SKM-1 (cell line): ENCODE measurements around the gene BPIFB1.

Experiments used
- DNase-seq: peaks from one replicate; lab custom pipeline; 2025; ENCODE audit not compliant: unreplicated experiment; lab: John Stamatoyannopoulos, UW

Gene BPIFB1

DNA sequence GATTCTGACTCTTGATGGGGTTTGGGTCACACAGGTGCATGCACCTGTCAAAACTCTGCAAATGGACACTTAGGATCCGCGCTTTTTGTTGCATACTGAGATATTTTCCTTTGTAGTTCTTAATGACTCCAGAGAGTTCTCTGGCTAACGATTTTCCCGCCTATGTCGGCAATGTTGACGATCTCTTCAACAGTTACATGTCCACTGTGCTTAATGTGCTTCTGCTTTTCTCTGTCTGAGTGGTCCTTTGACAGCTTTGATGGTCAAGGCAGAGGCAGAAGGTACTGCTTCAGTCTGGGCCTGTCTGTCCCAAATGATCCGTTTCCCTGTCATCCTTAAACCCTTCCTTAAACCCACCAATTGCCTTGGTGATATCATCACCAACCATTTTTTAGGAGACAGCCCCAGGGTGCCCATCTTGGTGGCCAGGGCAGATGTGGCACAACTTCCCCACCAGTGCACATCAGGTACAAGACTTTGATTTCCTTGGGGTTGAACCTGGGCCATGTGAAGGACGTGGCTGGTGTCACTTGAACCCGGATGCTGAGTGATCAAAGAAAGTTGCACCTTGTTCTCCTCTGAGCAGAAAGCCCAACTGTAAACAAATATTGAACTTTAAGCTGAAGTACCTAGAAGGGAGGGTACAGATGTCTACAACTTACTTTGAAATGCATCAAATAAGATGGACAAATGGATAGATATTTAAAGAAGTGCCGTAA is 10.7 kb upstream of the BPIFB1 start:
- DNase-seq = no peak

DNA sequence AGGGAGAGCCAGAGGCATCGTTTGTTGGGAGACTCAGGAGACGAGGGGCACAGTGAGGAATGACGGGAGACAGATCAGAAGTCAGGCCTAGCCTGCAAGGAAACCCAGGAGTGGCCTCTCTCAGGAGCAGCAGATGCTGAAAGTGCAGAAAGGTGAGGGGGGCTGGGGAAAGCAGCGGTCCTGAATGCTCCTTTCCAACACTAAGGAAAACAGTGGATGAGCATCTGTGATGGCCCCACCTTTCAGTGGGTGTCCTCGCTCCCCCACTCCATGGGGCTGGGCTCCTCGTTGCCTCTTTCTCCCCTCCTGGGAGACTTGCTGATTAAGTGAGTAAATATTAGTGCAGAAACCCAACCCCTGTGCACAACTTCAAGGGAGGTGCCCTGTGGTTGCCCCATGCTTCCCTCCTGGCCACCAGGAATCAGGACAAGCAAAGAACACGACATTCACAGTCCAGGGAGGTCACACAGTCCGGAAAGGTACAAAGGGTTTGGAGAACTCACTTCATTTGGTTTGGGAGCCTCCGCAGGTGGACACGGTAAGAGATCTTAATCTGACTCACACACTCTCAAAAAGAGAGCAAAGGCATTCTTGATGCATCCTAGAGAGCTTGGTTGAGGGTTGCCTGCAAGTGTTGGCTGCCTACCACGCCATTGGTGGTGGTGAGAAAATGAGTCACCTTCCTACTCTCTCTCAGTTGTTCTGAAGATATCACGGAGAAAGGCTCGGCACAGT is 9.7 kb upstream of the BPIFB1 start:
- no peak for DNase-seq

DNA sequence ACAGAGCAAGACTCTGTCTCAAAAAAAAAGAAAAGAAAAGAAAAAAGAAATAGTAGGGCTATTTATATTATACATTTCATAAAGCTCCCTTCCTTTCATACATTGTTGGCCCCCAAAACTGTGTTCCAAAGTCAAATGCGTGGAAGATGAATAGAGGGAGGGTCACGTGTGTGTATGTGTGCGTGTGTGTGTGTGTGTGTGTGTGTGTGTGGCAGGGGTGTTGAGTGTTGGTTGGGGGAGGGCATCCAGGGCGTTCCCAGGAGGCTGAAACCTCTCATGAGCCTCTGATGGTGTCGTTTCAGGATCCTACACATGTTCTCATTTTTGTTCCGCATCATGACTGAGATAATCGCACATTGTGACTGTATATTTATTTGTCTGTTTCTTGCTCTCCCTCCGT is 7.8 kb upstream of the BPIFB1 start:
- no peak for DNase-seq

GRCh38 chr20:33275871-33276270 is 7.1 kb upstream of the BPIFB1 start:
- DNase-seq = no peak

- no peak for DNase-seq
Observed at GRCh38 chr20:33276303-33277113, 6.5 kb upstream of the BPIFB1 start.

DNA sequence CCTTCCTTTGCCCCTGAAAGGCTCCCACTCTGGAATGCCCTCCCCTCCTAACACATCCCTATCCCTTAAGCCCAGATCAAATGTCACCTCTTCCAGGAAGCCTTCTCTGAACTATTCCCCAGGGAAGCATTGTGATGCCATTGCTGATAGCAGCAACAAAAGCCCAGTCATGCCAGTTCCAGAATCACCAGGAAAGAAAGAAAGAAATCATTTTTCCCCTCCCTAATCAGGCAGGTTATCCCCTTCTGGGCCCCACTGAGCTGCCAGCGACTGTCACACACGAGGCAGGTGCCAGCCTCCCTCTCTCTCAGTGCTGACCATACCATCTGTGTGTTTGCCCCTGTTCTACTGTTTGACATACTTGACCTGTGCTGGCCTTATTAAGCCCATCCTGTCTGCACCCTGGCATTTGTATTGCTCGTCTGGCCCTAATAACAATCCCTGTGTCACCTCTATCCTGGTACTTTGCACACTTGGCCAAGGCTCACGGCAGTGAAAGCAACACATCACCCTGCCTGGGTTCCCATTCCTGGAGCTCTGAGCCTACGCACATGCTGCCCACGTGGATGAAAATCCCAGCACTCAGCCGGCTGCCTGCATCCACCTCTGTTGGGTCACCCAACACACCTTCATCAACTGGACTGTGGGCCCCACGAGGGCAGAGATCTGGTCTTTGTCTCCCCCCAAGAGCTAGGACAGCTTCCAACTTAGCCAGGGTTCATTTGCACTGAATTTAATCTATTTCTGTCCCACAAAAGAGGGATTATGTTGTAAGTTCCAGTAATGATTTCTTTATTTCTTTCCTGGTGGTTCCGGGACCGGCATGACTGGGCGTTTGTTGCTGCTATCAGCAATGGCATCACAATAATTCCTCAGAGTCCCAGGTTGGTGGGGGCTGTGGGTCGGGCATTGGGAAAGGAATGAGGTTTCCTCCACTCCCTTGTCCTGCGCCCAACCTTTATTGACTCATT is 5.3 kb upstream of the BPIFB1 start:
- no peak for DNase-seq

DNA sequence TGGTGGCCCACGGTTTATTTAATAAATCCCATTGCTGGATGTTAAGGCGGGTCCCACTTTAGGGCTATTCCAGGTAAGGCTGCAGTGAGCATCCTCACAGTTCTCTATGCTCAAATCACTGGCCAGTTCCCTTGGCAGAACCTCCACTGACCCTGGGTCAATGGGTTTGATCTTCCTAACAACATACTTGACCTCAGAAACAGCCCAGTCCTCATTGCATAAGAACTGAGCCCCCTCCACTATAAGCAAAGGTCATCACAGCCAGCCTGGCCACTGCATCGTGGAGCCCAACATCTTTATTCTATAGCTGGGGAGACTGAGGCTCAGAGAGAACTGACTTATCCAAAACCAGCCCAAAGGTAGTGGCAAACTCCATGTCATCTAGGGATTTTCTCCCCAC is 4.3 kb upstream of the BPIFB1 start:
- DNase-seq = no peak

DNA sequence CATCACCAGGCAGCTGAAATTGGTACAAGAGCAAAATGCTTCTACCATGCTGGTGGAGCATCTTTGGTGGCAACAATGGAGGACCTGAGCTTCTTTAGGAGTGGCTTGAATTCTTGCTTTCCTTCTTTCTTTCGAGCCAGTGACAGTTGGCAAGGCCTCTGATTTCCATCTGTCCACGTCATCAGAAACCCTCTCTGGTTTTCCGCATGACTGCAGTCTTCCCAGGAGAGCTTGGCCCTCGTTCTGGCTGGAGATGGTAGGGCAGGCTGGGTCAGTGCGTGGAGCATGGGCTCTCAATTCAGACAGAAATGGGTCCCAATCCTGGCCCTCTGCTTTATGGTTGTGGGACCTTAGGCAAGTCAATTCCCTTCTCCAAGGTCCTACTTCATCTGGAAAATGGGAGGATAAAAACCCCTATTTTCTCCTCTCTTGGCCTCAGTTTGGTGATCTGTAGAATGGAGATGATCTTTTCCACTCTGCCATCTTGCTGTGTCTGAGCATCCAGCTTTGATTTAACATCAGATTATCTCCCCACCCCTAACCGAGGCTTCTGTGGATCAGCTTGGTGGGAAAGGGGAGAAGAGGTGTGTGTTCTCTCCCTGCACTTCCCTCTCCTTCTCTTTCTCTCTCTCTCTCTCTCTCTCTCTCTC is 3.6 kb upstream of the BPIFB1 start:
- DNase-seq = no peak

GRCh38 chr20:33280000-33280680 is 2.9 kb upstream of the BPIFB1 start:
- no peak for DNase-seq

- DNase-seq = no peak
Observed at GRCh38 chr20:33280775-33281174, 2.2 kb upstream of the BPIFB1 start.

- no peak for DNase-seq
Observed at GRCh38 chr20:33281550-33282146, 1.4 kb upstream of the BPIFB1 start.

DNA sequence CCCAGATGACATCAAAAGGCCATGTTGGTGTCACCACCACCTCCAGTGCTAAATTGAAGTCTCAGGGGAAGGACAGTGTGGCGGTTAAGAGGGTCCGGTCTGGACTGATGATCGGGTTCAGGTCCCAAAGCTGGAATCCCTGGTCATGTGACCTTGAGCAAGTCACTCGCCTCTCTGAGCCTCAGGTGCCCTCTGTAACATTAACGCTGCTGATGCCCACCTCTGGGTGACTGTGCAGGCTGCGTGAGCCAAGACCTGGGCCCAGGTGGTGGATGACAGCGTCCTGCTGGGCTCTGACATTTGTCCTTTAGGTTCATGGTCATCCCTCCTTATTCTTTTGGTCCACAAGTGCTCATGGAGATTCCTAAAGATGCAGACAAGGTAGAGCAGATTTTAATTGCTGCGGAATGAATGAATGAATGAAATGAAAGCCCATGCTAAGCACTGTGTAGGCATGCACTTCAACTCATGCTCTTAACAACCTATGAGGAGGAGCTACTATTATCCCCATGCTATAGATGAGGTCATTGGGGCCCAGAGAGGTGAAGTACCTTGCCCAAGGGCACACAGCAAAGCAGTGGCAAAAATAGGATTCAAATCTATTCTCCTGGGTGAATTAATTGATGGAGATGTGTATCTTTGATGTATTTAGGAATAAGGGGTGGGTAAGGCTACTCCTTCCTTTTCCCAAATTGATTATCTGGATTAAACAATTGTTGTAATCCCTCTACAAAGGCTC is 649 bp upstream of the BPIFB1 start:
- DNase-seq = no peak

- no peak for DNase-seq
Observed at GRCh38 chr20:33284284-33284683, 1.3 kb downstream of the BPIFB1 start.

DNA sequence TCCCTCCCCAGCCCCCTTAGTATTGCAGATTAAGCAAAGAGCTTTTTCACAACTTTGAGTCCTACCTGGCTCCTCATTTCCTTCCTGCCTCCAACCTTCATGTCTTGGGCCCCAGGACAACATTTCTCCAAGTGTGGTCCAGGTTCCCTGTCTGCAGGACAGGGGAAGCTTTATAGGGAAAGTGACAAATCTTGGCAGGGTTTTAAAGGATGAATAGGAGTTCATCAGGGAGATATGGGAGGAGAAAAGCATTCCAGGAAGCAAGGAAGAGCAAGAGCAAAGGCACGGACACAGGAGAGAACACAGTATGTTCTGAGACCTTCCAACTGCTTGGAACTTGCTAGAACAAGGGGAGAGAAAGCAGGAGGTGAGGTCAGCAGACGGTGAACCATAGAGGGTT is 1.9 kb downstream of the BPIFB1 start:
- no peak for DNase-seq

- no peak for DNase-seq
Observed at GRCh38 chr20:33285861-33286495, 3.0 kb downstream of the BPIFB1 start.

GRCh38 chr20:33287884-33288283 is 4.9 kb downstream of the BPIFB1 start:
- no peak for DNase-seq

- DNase-seq = no peak
Observed at GRCh38 chr20:33290852-33291251, 7.8 kb downstream of the BPIFB1 start.

DNA sequence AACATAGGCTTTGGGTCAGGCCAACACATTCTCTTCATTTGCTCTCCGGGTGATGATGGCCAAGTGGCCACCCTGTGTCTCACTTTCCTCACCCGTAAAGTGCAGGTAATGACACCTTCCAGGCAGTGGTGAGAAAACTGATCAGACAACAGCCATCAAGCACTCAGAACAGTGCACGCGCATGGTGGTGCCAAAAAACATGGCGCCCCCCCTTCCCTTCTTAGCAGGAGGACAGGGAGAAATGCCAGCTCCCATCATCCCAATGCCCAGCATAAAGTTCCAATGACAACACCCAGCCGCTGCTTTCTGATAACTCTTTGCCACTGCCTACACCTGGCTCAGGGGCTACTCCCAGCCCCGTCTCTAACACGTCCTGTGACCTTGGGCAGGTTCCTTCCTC is 8.4 kb downstream of the BPIFB1 start:
- no peak for DNase-seq
